Hypothalamus (tissue), 51 donors: ENCODE measurements around the gene UBR1.

Experiments used
- DNase-seq, 51 donors: peaks; one replicate each; lab custom pipeline; 2025; lab: John Stamatoyannopoulos, UW

The UBR1 gene

DNA sequence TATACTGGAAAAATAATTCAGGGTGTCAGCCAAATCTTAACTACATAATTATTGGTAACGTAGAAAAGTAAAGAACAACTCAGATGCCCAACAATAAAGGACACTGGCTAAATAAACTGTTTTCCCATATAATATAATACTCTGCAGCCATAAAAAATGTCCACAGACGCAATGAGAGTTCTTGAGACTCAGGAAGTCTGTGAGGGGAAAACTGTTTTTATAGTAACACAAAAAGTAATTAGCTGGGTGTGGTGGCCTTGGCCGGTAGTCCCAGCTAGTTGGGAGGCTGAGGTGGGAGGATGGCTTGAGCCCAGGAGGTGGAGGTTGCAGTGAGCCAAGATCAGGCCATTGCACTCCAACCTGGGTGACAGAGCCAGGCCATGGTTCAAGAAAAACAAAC lies 5.5 kb upstream of the UBR1 start:
- no peak for DNase-seq

DNA sequence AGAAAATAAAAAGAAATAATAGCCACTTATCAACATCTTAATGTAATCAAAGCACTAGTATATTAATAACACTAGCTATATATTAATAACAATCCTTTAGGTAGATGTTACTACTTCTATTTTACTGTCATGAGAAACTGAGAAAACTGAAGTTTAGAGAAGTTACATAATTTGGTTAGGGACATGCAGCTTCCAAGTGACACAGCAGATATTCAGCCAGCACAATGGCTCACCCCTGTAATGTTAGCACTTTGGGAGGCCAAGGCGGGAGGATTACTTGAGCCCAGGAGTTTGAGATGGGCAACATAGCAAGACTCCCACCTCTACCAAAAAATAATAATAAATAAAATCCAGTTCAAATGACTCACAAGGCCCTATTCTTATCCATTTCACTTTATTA lies 1.9 kb upstream of the UBR1 start:
- no peak for DNase-seq

DNA sequence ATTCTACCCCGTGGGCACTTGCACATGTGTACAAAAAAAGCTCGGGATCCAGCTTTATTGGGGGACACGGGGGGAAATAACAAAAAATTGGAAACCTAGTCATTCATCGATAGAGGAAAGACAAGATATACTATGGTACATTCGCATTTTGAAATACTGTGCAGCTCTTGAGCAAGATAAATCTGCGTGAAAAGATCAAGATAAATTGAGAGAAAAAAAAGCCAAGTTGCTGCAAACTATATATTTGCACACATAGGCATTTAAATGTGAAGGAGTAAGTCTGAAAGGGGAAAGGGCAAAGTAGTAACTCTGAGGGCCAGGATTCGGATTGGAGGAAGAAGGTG lies 620 bp upstream of the UBR1 start:
- peak in 1 of 51 donors; percentile 48 for DNase-seq

DNA sequence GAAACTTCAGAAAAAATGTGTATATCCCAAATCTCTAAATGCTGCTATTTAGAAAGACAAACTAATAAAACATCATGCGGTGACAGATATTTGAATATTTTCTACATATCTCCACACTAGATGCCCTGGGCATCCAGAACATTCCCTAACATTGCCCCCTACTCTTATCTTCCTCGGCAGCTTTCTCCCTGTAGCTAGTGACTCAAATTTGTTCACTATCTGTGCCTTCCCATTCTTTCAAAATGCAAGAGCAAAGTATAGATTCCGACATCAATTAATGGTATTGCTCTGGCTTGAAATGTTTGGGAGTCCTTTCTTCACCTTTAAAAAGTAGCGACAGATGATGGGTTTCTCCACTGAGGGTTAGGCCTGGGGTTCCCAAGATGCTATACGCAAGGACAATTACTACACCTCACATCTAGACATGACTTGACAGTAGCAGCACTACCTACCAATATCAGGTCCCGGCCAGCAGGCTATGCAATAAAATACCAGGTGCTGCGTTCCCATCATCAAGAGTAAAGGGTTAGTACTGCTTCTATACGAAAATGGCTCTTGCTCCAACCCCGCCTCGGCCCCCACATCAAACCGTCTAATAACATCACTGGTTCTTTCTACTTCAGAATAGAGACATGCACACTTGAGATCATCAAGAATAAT lies 631 bp downstream of the UBR1 start:
- DNase-seq, result peak in 17 of 51 donors; percentile 3 to 48 (median 23)

DNA sequence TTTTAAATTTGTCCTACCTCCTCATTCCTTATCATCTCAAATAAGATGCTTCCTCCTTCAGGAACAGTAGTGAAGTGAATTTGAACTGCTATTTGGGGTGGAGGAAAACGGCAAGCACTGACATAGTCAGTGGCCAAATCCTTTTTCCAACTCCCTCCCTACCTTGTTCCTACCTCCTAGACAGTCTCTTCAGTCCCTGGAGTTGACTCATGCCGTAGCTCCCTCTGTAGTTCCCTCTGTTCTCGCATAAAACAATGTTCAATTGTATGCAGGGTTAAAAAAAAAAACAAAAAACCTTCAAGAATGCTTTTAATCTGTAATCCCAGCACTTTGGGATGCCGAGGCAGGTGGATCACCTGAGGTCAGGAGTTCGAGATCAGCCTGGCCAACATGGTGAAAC lies 1.4 kb downstream of the UBR1 start:
- no peak for DNase-seq

DNA sequence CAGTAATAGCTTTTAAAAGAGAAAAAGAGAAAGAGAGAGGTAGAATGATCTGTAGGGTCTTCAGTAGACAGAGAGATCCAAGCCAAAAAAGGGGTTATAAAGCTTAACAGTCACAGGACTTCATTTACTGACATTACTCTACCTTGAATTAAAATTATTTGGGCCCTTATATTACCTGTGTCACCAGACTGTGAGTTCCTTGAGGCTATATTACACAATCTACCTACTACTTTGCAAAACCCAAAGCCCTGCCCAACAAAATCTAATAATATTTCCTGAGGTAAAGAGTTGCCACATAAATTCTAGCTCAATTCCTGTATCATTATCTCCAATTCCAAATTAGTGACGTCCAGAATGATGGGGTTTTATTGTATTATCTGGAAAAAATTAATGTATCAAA lies 1.9 kb downstream of the UBR1 start:
- DNase-seq, result no peak

DNA sequence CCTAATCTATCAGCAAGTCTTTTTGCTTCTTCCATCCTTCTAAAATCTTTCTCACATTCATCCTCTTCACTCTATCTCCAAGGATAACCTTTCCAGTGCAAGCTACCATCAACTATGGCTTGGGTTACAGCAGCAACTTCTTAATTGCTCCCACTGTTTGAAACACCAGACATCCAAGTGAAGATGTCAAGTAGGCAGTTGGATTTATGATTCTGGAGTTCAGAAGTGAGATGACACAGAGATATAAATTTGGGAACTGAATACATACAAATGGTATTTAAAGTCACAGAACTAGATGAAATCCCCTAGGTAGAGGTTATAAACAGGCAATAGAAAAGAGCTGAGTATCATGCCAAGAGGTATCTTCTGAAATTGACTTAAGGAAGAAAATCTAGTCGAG lies 3.7 kb downstream of the UBR1 start:
- DNase-seq, result no peak

DNA sequence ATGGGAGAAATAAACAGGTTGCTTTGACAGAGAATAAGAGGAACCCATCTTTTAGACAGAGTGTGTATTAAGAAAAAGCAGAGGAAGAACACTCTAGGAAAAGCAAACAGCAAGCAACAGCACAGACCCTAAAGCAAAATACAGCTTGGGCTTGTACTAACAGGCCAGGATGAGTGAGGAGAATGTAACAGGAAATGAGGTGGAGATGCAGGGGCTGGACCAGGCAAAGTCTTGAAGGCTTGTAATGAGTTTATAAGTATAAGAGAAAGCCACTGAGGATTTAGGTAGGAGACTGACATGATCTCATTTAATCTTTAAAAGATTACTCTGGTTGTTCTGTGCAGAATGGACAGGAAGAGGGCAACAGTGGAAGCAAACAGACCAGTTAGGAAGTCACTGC lies 4.9 kb downstream of the UBR1 start:
- DNase-seq, result no peak

DNA sequence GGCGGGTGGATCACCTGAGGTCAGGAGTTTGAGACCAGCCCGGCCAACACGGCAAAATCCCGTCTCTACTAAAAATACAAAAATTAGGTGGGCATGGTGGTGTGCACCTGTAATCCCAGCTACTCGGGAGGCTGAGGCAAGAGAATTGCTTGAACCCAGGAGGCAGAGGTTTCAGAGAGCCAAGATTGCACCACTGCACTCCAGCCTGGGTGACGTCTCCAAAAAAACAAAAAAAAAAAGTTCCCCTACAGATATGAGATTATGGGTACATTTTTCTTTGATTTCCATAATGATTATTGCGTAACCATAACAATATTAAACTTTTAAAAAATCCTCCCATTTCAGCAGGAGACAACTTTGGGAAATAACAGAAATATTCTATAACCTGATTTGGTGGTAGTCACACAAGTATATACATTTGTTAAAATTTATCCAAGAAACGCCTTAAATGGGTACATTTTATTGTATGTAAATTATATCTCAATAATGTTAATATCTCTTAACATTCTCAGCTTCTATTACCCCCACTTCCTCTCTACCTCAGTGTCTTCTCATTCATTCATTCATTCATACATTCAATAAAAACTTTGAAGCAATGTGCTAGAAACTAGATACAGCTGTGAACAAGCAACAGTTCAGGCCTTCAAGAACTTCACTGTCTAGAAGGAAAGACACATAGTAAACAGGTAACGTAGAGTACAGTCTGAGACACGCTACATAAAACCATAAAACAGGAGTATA lies 6.6 kb downstream of the UBR1 start:
- DNase-seq, result no peak

DNA sequence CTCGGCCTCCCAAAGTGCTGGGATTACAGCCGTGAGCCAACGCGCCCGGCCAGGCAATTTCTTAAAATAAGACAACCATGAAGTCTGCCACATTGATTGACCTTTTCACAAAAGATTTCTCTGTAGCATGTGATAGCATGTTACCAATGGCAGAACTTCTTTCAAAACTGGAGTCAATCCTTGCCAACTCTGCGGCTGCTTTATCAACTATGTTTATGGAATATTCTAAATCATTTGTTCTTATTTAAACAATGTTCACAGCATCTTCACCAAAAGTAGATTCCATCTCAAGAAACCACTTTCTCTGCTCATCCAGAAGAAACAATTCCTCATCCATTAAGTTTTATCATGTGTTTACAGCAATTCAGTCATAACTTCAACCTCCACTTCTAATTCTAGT lies 9.4 kb downstream of the UBR1 start:
- no peak for DNase-seq

DNA sequence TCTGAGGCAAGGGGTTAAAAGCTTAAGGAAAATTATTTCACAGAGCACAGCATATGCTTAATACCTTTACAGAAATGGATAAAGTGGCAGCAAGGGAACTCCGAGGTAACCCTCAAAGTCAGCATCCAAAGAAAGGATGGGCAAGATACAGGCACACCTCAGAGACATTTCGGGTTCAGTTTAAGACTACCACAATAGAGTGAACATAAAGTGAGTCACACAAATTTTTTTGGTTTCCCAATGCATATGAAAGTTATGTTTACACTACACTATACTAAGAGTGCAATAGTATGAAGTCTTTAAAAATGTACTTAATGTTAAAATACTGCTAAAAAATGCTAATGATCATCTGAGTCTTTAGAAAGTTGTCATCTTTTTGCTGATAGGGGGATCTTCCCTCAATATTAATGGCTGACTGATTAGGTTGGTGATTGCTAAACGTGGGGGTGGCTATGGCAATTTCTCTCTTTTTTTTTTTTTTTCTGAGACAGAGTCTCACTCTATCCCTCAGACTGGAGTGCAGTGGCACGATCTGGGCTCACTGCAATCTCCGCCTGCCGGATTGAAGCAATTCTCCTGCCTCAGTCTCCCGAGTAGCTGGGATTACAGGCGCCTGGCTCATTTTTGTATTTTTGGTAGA lies 10.0 kb downstream of the UBR1 start:
- DNase-seq, result no peak

DNA sequence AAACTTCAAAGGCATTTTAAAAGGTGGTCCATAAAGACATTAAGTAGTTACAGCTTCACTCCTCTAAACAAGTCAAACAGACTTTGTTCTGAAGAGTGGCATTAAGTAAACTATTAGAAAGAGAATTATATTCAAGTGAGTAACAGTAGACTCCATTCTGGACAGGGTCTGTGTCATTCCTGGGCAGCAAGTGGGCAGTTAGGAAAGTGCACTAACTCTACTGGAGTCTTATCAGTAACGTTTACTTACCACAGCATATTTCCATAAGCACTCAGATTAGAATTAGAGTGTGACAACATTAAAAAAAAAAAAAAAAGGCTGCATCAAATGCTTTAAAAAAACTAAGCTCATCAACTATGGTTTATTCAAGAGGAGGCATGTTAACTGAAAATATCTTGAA lies 10.6 kb downstream of the UBR1 start:
- no peak for DNase-seq

DNA sequence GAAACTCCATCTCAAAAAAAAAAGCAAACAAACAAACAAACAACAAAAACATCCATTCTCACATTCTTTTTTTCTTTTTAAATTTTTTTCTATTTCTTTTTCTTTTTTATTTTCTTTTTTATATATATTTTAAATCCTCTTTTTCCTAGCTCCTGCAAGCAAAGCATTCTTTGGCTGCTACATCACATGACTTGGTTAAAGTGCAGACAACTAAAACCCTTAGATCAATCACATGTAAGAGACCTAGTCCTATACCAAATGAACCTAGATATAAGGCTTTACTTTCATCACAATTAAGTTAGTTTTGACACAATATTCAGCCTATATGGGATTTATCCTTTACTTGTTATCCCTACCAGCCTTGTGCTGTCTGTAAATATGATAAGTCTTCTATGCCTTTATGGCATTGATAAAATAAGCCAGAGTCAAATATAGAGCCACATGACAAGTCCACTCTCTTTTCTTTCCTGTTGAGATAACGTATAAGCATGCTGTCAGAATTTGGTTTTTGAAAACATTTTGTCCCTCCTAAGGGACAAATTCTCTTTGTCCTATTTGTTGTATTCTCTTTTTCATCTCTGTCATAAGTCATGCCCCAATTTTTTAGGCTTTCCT lies 11.3 kb downstream of the UBR1 start:
- no peak for DNase-seq

DNA sequence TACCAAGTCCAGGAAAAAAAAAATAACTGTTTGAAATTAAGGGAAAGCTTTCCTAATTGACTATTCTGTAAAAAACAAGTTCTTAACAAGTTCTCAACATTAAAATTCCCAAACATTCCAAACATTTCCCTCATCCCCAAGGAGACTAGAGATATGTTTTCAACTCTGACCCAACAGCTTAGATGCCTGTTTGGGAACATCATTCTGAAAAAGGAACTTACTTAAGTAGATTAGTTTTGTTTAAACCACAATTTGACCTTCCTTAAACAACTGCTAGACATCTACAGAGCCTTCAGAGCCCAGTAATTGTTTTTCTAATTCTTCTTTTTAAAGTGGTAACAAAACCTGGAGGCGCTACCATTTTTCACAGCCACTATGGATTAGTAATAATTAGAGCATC lies 12.8 kb downstream of the UBR1 start:
- no peak for DNase-seq

DNA sequence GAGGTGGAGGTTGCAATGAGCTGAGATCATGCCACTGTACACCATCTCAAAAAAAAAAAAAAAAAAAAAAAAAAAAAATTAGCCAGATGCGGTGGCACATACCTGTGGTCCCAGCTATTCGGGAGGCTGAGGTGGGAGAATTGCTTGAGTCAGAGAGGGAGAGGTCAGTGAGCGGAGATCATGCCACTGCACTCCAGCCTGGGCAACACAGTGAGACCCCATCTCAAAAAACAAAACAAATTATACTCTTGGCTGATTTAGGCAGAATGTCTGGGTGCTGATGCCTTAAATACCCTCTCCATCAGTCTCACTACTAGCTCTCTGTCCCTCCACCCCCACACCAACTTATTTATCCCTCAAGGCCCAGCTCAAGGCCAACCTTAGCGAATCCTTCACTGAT lies 14.0 kb downstream of the UBR1 start:
- no peak for DNase-seq

DNA sequence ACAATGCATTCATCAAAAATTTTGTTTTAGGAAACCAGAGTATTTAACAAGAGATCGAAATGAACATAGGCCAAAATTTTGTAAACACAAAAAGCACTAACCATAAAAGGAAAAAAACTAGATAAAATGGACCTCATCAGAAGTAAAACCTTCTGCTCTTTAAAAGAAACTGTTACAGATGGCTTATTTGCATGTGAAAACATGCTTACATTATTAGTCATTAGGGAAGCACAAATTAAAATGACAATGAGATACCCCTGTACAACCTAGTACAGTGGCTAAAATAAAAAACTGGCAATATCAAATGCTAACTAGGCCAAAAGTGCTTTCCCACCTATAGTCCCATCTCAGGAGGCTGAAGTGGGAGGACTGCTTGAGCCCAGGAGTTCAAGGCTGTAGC lies 19.3 kb downstream of the UBR1 start:
- DNase-seq, result no peak

DNA sequence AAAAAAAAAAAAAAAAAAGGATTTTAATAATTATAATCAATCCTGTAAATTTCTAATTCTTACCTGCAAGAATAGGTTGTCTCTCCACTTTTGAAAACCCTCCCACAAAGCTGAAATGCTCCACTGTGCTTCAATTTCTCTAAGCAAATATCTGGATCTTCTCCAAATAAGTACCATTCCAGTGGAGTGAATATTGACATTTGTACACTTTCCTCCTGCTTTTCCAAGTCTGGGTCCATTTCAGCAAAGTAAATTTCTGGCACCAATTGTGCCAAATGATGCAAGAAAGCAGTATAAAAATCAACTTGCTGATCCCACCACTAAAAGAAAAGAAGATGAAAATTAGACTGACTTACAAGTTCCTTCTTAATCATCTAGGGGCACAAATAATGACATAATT lies 19.9 kb downstream of the UBR1 start:
- no peak for DNase-seq

DNA sequence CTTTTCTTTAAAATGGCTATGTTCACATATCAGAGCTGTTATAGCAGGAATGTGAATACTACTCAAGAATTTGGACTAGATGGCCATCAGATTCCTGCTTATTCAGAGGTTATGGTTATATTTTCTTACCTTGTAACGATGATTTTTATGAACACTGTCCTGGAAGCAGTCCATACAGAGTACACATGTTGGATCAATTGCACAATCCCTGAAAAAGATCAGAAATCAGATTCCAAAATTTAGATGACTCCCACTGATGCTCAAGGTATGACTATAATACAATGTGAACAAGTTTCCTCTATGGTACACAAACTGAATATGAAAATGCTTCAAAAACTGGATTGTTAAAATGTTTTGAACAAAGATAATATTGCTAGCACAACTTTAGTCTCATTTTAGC lies 23.3 kb downstream of the UBR1 start:
- DNase-seq, result no peak

DNA sequence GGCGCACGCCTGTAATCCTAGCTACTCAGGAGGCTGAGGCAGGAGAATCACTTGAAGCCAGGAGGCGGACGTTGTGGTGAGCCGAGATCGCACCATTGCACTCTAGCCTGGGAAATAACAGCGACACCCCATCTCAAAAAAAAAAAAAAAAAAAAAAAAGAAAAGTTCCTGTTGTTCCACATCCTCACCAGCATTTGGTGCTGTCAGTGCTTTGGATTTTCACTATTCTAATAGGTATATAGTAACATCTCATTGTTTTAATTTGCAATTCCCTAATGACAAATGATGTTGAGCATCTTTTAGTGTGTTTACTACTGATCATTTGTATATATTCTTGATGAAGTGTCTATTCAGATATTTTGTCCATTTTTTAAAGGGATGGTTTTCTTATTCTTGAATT lies 24.6 kb downstream of the UBR1 start:
- DNase-seq, result no peak

DNA sequence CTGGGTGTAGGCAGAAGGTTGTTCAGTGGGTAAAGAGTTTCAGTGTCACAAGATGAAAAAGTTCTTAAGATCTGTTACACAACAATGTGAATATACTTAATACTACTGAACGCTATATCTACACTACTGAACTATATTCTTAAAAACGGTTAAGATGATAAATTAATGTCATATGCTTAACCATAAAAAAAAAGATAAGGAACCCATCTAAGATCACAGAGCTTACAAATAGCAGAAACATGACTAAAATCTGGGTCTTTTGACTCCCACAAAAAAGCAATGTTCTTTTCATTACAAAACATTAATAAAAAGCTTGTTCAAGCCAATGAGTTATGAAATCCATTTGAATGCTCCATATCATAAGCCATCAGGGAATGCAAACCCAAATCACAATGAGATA lies 34.4 kb downstream of the UBR1 start:
- DNase-seq, result no peak

DNA sequence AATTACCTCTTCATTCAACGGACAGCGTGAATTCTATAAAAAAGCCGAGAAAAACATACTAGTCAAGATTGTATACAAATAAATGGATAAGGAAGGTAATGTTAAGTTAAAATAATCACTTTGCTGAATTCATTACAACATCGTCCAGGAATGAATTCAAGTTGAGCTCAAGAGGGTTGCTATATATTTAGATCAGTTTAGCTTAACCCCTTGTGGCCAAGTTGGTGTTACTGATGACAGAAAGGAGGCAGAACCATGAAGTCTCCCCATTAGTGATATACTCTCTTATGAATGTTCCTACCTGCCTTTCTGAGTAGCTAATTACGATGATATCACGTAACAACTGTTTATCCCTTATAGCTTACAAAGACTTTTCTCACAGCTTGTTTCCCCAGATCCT lies 34.9 kb downstream of the UBR1 start:
- no peak for DNase-seq

DNA sequence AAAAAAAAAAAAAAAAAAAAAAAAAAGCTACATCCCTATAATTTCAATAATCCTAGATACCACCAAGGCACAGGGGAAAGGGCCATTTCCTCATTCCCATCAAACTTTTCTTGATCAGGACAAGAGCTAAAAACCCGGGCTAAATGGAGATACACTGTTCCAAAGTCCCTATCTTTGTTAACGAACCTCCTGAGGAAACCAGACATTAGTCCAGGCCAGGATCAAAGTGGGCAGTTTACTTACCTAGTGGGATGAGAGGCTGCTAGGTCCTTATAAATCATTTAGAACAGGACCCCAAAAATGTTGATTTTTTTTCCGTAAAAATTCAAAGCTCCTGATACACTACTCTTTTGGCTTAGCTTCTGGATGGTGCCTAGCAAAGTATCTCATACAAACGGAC lies 35.6 kb downstream of the UBR1 start:
- DNase-seq, result no peak
